Brain pericyte (primary cell): ENCODE data around the gene MTFR1L.

Experiments
- DNase-seq: peaks from one replicate; pipeline ENCODE4 v3.0.0-alpha.2; 2012; ENCODE audit warnings: low read depth, low spot score

MTFR1L gene

DNA sequence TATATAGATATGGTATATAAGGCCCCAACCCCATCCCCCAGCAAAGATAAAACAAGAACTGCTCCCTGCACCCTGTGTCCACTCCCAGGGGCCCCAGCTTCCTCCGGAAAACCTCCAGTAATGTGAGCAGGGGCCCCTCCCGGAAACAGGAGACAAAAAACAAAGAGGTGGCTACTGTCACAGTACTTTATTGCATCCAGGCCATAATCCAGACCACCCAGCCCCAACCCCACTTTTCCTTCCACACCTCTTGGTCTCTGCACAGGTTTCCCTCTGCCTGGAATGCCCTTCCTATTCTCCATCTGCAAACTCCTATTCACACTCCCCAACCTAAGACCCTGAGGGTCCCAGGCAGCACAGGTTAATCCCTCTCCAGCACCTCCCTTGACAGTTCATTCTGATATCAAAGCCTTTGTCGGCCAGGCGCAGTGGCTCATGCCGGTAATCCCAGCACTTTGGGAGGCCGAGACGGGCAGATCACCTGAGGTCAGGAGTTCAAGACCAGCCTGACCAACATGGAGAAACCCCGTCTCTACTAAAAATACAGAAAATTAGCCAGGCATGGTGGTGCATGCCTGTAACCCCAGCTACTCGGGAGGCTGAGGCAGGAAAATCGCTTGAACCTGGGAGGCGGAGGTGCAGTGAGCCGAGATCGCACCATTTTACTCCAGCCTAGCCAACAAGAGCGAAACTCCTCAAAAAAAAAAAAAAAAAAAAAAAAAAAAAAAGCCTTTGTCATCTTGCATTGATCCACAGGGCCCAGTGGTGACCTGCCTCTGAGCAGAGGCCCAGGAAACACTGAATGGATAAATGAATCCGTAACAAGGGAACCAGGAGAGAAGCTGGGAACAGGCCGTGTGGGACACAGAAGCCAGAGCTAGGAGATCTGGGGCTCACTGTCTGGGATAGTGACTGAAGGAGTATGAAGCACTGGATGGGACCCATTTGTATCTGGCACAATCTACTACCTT lies 41.8 kb downstream of the MTFR1L start:
- no peak for DNase-seq

DNA sequence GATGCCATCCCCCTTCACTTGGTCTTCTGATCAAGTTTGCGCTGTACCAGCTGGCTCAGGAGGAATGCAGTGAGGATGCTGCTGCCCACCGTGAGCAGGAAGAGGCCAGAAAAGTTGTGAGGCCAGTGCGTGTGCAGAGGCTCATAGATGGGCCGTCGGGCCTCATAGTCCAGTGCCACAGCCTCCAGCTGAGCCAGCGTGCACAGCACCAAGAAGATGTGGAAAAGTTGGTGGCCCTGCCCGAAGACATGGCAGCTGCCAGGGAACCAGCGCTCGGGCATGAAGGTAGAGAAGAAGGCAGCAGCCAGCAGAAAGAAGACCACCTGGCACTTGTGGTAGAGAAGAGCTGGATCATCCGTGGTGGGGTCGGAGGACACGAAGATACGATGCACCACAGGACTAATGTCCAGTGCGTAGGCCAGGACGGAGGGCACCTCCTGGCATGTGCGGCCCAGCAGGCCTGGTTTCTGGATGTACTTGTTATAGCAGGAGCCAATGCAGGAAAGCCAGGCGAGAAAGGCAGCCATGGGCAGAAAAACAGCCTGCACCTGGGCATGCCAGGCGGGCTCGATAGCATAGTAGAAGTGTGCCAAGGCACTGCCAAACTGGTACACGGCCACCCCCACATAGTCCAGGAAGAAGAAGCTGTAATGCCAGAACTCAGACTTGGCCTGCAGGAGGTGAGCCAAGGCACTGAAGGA lies 43.2 kb downstream of the MTFR1L start:
- no peak for DNase-seq

DNA sequence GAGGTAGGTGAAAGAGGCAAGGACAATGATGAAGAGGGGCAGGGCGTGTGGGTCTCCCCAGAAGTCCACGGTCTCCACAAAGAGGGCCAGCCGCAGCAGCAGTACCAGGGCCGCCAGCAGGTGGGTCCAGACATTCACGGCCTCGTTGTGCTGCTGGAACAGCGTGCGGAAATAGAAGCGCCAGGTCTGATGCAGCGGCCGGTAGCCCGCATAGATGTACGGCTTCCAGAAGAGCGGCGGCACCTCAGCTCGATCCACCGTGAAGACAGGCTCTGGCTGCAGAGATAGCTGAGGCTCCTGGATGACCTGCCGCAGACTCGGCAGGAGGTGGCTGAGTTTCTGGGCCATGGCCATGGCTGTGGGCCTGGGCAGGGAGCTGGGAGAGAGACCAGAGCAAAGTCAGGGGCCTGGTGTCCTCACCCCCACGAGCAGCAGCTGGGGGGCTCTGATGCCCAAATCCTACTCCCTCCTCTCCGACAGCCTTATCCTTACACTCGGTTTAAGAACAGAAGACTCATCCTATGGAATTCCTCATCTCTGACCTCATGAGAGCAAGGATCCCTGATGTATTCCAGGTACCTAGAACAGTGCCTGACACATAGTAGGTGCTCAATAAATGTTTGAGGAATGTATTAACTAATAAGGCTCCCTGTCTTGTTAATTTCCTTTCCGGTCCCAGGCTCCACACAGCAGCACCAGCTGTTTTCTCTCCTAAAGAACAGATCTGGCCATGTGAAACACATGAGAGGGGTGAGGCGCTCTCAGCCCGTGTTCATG lies 43.9 kb downstream of the MTFR1L start:
- no peak for DNase-seq

DNA sequence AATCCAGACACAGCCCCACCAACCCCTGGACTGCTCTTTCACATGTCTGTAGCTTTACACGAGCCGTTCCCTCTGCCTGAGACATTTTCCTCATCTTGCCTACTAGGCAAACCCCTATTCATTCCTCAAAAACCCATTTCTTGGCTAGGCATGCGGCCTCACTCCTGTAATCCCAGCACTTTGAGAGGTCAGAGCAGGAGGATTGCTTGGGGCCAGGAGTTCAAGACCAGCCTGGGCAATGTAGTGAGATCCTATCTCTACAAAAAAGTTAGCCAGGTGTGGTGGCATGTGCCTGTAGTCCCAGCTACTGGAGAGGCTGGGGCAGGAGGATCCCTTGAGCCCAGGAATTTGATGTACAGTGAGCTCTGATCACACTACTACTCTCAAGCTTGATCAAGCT lies 44.7 kb downstream of the MTFR1L start:
- DNase-seq, result no peak

DNA sequence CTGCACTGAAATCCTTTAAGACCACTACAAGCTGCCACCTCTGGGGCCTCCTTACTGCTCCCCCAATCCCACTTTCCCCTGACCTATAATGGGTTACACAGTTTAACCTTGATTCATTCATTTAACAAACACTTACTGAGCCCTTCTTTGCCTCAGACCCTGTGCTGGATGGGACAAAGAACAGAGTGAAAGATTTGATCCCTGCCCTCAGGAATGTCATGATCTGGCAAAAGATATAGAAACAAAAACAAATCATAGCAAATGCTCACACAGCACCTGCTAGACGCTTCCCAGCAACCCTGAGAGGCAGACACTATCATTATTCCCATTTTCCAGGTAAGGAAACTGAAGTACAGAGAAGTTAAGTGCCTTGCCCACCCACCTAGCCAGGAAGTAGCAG lies 46.5 kb downstream of the MTFR1L start:
- no peak for DNase-seq

DNA sequence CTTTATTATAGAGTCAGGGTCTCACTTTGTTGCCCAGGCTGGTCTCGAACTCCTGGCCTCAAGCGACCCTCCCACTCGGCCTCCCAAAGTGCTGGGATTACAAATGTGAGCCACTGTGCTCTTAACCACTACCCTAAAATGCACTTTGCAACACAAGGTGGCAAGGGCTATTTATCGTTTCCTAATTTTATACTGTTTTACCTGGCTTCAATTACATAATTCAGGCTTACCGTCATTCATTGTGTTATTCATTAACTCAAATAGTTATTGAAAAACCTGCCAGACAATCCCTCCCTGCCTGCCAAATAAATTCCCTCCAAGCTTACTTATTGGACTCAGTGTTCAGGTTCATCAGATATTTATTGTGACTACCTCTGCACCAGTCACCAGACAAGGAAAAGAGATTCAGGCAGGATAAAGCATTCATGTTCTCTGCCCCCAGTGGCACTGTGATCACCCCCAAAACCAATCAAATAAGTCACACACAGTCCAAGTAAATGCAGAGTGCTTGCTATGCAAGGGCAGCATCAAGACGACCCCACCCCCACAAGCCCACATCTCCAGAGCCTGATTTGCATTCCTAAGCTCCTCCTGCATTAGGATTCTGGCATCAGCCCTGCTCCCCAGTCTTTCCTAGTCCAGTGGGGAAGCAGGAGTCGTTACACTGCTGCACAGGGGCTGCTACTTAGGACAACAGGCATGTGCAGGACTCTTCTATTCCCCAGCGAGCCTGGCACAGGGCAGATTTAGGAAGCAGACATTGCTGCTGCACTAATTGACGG lies 47.6 kb downstream of the MTFR1L start:
- DNase-seq, result no peak

DNA sequence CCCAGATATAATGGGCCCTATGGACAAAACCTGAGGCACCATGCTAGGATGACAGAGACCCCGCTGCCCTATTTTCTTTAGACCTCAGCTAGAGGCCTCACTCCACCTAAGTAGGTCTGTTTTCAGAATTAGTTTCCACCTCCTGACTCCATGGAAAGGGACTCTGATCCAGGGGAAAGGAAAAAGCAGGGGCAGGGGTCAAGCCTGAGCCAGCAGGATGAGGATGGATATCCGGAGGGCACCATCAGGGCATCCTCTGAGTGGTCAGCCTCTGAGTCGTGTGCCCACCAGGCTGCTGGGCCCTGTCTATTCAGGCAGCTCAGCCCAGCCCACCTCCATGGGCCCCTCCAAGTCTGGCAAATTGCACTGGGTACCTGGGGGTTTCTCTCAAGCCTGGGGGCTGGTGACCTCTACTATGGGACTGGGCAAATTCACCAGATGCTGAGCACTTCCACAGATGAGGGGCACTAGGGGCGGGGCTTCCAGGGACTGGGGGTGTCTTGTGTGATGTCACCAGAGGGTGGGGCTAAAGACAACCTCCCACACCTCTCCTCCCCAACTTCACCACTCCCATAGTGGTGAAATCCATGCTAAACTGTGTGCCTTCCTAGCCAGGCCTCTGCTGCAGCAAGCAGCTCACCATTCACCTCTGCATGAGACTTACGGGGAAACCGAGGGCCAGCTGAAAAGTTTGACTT lies 50.3 kb downstream of the MTFR1L start:
- DNase-seq, result no peak

DNA sequence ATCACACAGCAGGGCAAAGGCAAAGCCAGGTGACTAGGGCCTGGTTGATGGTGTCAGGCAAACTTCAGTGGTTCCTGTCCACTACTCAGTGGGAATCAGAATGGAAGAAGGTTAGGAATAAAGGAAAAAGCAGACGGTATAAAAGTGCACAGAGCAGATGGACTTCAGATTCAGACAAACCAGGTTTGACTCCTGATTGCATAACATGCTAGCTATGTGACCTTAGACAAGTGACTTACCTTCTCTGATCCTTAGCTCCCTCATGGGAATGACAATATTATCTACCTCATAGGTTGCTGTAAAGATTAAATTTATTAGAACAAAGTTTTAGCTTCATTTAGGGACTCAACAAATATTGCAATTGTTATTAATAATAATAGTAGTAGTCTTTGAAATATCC lies 50.9 kb downstream of the MTFR1L start:
- DNase-seq, result no peak

DNA sequence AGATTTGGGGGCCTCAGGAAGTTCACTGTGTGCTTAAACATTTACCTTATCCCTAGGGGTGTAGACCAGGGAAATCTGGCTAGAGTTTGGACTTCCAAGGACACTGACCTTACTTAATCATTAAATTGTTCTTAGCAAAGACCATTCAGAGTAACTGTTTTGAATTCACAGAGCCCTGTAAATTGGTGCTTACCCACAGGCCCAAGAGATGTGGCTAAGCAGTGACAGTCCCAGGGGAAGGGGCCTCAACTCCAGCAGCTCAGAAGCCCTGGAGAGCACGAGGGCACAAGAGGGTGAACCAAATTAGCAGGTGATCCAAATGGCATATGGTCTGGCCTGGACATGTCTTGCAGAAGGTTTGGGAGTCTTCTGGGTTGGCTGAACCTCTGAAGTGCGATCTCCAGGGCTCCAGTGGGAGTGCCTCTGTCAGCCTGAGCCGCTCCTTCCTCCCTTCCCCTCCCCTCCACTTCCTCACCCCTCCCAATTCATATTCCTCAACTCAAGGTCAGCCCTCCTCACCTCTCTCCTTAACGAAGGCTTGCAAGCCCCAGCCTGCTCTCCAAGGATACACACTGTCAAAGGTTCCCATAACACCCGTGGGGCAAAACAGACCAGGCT lies 51.4 kb downstream of the MTFR1L start:
- no peak for DNase-seq

DNA sequence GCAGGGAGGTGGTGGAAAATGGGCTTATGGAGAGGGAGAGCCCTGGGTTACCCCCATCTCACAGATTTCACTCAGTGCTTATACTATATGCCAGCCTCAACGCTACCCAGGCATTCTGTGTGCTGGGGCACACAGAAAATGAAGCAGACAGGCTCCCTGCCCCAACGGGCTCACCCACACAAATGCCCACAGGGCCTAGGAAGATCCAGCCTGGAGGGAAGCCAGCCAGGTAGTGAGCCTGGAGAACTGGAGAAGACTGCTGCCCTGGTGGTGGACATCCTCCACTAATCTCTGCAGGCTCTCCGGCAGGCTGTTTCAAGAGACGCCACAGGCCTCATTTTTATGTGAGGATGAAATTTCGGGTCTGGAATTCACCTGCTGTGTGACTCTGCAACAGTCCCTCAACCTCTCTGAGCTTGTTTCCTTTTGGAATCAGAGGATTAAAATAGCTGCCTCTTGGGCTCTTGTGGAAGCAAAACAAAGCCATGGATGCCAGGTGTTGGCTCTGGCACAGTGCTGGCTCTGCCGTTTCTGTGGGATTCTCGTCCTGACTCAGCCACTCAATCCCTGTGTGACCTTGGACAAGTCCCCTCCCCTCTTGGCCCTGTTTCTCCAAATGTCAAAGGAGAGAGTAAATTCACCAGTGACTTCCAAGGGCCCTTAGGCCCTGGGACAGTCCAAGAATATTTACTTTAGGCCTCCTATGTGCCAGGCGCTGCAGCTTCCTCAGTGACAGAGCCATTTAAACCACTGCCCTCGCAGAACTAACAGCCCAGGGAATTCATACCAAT lies 52.1 kb downstream of the MTFR1L start:
- DNase-seq, result no peak

DNA sequence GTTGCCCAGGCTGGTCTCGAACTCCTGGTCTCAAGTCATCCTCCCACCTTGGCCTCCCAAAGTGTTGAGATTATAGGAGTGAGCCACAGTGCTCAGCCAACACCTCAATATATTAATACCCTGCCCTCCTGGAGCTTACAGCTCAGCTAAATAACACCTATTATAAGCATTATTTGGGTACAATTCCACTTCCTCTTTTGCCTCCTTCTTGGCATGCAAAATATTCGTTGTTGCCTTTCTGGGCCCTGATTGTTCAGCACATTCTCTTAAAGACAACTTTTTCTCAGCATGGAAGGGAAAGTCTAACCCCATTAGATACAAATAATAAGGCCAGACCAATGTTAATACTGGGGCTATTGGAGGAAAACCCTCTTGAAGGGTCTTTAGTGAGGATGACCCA lies 53.0 kb downstream of the MTFR1L start:
- no peak for DNase-seq

DNA sequence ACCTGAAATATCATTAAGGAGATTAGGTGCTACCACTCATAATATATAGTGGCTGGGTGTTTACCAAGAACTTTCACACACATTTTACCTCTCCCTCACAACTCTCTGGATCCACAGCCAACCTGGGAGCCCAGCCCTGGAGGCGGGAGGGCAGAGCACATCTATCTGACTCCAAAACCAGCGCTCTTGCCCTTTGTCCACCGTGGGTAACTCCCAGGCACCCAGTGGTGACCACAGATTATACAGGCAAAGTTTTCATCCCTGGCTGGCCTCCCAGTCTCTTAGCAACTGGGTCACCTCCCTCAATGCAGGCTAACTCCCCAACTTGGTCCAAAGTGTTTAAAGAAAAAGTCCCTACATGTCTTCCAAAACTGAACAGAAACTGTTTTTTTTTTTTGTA lies 53.4 kb downstream of the MTFR1L start:
- no peak for DNase-seq

DNA sequence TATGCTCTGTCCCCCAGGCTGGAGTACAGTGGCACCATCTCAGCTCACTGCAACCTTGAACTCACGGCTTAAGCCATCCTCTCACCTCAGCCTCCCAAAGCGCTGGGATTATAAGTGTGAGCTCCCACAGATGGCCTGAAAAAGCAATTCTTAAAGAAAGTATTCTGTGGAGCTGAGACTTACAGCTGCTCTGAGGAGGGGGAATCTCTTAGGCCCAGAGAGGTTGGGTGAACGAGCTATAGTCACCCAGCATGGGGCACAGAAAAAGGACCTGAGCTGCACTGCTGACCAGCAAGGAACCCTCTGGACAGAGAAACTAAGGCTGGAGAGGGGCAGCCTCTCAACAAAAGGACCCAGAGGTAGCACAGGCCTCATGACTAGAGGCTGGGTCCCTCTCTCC lies 54.5 kb downstream of the MTFR1L start:
- DNase-seq, result no peak

DNA sequence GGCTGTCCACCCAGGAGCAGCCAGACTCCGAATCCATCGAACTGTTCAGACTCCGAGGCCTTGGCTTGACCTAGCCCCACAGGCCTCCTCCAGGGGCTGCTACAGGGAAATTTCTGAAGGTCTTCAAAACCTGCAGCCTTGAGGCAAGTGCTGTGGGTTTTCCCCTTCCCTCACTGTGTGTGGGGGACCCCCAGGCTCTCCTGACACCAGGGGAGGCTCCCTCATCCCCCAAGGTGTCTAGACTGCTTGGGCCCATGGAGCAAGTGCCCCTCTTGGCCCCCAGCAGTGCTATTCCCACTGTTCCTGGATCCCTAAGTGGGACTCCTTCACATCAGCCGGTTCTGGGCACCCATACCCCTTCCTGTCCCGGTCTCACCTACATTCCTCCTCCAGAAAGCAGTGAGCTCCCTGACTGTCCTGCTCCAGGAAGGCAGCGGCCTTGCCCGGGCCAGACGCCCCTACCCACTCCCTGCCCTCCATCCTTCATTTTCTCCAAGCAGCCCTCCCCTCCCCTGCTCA lies 54.9 kb downstream of the MTFR1L start:
- DNase-seq, result no peak

DNA sequence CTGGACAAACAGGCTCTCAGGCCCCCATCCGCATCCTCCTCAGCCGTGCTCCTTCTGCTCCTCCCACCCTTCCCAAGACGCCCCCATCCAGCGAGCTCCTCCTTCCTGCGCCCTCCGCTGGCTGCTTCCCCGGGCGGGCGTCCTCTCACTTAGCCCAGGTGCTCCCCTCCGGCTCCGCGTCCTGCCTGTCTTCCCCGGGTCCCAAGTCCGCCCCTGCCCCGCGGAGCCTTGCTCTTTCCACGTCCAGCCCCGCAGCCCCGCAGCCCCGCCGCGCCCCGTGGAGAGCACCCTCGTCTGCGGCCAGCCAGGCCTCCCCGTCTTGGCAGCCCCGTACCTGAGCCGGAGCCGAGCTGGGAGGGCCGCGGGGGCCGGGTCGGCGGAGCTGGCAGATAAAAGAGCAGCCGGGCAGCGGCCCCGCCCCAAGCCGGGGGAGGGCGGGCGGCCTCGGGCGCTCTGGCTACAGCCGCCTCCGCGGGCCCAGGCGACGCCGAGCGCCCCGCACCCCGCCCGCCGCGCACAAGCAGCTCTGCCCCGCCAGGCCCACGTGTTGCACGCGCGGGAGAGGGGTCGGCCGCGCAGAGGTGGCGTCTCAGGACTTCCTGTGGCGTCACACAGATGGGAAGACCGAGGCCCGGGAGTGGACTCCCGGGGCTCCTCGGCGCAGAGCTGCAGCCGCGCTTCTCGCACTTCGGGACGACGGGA lies 55.6 kb downstream of the MTFR1L start, which contains the start of gene PAQR7:
Gene PAQR7 (minus strand): TSS at position 555 of the 702 bp plus-strand sequence. CDS start 11,869 bp downstream, outside the sequence.
- no peak for DNase-seq

DNA sequence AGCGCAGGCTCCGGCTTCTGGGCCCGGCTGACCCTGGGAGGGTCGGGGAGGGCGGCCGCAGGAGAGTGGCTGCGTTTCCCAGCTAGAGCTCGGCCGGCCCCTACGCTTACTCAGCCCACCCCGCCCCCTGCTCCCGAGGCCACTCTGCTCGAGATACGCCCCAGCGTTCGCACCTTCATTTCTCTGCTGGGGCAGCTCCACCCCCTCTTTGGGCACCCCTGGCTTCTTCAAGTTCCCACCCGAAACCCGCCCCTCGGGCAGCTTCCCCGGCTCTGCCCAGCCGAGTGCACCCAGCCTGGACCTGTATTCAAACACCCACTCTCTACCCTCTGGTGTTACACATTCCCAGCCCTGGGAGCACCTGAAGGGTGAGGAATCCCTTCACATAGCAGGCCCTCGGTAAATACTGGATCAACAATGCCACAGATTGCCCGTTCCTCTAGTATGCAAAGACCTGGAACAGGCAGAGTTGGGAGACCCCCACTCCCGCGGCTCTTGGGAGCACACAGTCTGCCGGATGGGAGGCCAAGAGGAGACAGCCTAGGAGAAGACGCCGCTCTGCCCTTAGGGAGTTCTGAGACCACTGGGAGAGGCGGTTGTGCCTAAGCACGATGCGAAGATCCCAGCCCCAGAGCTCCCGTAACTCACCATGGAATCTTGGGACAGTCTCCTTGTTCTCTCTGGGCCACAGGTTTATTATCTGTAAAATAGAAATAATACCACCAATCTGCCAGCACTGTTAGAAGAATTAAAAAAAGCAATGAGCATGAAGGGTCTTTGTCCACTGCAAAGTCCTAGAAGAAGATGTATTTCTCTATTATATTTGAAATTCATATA lies 56.3 kb downstream of the MTFR1L start:
- no peak for DNase-seq

DNA sequence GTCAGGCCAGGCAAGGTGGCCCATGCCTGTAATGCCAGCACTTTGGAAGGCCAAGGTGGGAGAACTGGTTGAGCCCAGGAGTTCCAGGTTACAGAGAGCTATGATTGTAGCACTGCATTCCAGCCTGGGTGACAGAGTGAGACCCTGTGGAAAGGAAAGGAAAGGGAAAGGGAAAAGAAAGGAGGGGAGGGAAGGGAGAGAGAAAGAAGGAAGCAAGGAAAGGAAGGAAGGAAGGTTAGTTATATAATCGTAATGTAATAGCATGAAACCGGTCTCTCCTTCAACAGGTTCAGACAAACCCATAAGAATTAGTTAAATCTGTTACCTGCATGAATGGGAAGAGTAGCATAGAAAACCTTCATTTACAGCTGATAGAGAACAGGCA lies 56.9 kb downstream of the MTFR1L start:
- DNase-seq, result no peak

DNA sequence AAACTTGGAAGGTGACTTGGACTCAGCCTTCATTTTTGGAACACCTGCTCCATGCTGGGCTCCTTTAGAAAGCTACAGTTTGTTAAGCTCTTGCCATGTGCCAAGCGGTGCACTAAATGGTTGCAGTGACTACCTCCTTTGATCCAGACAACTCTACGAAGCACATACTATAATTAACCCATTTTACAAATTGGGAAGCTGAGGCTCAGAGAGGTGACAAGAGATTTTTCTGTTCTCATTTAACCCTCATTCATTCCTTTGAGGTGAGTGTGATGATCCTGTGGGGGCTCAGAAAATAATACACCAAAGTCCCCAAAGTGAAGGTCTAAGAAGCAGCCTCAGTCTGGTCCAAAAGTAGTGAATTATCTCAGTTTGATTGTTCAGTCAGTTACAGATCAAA lies 57.4 kb downstream of the MTFR1L start:
- no peak for DNase-seq
